ENCODE data around the gene ACP6.

DNA sequence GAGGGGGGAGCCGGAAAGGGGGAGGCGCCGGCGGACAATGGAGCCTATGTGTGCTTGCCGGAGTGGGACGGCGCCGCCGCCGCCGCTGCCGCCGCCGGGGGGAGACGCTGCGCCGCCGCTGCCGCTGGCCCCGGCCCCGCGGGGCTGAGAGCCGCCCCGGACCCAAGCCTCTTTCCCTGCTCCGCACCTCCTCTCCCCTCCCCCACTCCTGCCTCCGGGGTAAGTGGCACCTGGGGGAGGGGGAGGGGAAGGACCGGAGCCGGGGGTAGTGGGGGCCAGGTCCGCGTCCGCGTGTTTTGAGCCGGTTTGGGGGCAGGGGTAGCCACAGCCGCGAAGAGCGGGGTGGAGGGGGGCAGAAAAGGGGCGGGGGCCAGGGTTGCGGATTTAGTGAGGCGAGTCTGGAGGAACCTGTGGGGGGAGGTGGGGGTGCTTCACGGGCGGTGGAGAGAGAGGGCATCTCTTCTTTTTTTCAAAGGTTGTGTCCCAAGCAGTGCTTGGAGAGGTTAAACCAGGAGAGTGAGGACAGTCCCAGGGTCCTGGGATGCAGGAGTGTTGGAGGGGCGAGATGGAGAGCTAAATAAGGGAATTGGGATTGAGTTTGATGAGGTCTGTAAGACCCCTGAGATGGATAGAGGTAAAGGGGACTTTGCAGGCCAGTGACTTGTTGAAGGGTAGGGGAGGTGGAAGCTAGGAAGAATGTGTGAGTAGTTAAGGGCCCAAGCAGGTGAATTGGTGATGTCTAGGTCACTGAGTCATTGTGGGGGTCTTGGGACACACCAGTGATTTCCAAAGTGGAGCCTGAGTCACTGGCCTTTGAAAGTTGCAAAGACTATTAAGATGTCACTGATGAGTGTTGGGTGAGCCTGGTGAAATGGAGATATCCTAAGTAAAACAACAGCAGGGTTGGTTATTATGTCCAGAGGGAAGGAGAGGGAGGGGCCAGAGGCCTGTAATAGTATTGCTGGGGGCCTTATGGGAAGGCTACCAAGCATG is 69.9 kb downstream of the ACP6 start:
- TF ChIP-seq CTCF (conservative IDR thresholded peaks at IDR 0.05; ENCODE audit: low read depth, low read length), result no peak
- no peak for TF ChIP-seq EZH2 (IDR thresholded peaks at IDR 0.05; ENCODE audit: borderline replicate concordance, low read depth, low read length, poor library complexity, severe bottlenecking)
